Bronchial epithelial cell (primary cell): ENCODE results near the gene DBN1. TPM values are rescaled to one million over a fixed set of nuclear protein-coding genes. Genes with fewer than 3 reads are reported as not detected.

Experiments
- DNase-seq: peaks from one replicate; pipeline ENCODE4 v3.0.0-alpha.2; 2010; ENCODE audit warnings: low read depth
- FAIRE-seq: peaks from 2 replicates; lab custom pipeline; 2011; peaks lifted over from hg19 to GRCh38; lab: Jason Lieb, UNC
- H3K27me3 ChIP-seq: 2 replicates; pipeline ENCODE4 v1.5.1; 2011; ENCODE audit warnings: low read length; ENCODE audit not compliant: control insufficient read depth, insufficient read depth
- H3K36me3 ChIP-seq: 2 replicates; pipeline ENCODE4 v1.5.1; 2011; ENCODE audit warnings: low read length; ENCODE audit not compliant: control insufficient read depth, insufficient read depth
- H3K4me3 ChIP-seq: 2 replicates; pipeline ENCODE4 v1.5.1; 2011; ENCODE audit warnings: mild to moderate bottlenecking, low read depth, low read length, control low read depth
- CTCF ChIP-seq: IDR thresholded peaks from 2 replicates; pipeline ENCODE4 v1.5.1; 2011; ENCODE audit warnings: mild to moderate bottlenecking, moderate library complexity, low read length, control low read depth, inconsistent platforms; ENCODE audit not compliant: insufficient read depth, severe bottlenecking
- total RNA-seq: library from RNA; depleted of rRNA; stranded (reverse); fragments of >200 nt; gene quantifications from 2 replicates; pipeline ENCODE4 v1.2.1, GENCODE V29; 2014

The DBN1 gene
- total RNA-seq, 1 donor from 2014 or later = 58.7 TPM

GRCh38 chr5:177435847-177436536 lies 37.4 kb downstream of the DBN1 start:
- Histone ChIP-seq H3K36me3 (peaks cover 26% of the 10 kb centered on the region), H3K4me3 (no peak overlapping the region), H3K27me3 (no peaks in the 10 kb centered on the region)
- no peak for DNase-seq
- no peak for FAIRE-seq
- no peak for TF ChIP-seq CTCF

GRCh38 chr5:177434942-177435738 lies 38.3 kb downstream of the DBN1 start:
- no peaks in the 10 kb centered on the region for H3K27me3 ChIP-seq
- H3K4me3 ChIP-seq = no peak overlapping the region
- FAIRE-seq (no peak), DNase-seq (no peak)
- TF ChIP-seq CTCF = no peak
- peaks cover 28% of the 10 kb centered on the region for H3K36me3 ChIP-seq

GRCh38 chr5:177434437-177434836 lies 39.0 kb downstream of the DBN1 start:
- H3K4me3 ChIP-seq = no peak overlapping the region
- DNase-seq = no peak
- FAIRE-seq = no peak
- TF ChIP-seq CTCF = no peak
- peaks cover 28% of the 10 kb centered on the region for H3K36me3 ChIP-seq
- no peaks in the 10 kb centered on the region for H3K27me3 ChIP-seq

- H3K27me3 ChIP-seq = no peaks in the 10 kb centered on the region
- TF ChIP-seq CTCF = no peak
- H3K36me3 ChIP-seq = peaks cover 28% of the 10 kb centered on the region
- DNase-seq (no peak), FAIRE-seq (no peak)
- no peak overlapping the region for H3K4me3 ChIP-seq
Measured at GRCh38 chr5:177433658-177434217, 39.7 kb downstream of the DBN1 start.

GRCh38 chr5:177432839-177433657 lies 40.4 kb downstream of the DBN1 start:
- TF ChIP-seq CTCF = no peak
- H3K36me3 ChIP-seq = peaks cover 28% of the 10 kb centered on the region
- no peaks in the 10 kb centered on the region for H3K27me3 ChIP-seq
- H3K4me3 ChIP-seq = no peak overlapping the region
- DNase-seq (no peak), FAIRE-seq (no peak)
